ENCODE results near the gene LIPC. TPM values are rescaled to one million over a fixed set of nuclear protein-coding genes. Genes with fewer than 3 reads are reported as not detected.

LIPC gene
- total RNA-seq, 4 donors from 2014 or later: 0.47 TPM; not detected in 3

- TF ChIP-seq POLR2A (IDR thresholded peaks at IDR 0.05) (no peak), CTCF (IDR thresholded peaks at IDR 0.05 in 4 of 5, conservative IDR thresholded peaks at IDR 0.05 in 1 of 5) (no peak)
- DNase-seq: no peak
- intact Hi-C loops (cut with DNase I; ENCODE audit: low total_unique reads): no loop called here
- Histone ChIP-seq H3K36me3 (no peaks in the 10 kb centered on the region), H3K4me3 (no peak overlapping the region), H3K27me3 (no peaks in the 10 kb centered on the region), H3K9me3 (no peaks in the 10 kb centered on the region), H3K4me1 (no peaks in the 10 kb centered on the region), H3K27ac (no peak overlapping the region)
- ATAC-seq: no peak
- in situ Hi-C loops (cut with MboI; ENCODE audit: low sequenced_read_pairs in 4 of 4): no loop called here
Observed at GRCh38 chr15:58562135-58562534, 130.3 kb downstream of the LIPC start.

DNA sequence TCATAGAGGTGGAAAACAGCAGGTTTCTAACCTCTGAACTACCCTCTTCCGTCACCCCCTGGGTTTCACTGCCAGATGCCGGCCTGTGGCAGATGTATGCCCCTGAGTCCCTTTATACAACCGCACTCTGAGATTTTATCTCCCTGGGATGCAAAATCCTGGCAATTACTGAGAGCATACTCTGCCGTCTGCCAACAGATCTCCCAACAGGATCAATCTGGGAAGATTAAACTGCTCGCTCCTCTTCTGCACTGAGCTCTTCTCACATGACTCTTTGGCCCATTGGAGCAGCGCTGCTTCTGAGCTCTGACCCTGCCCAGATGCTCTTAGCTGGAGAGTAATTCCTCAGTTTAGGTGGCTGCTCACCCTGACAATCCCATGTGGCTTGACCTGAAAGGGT lies 133.2 kb downstream of the LIPC start:
- H3K36me3 ChIP-seq: no peaks in the 10 kb centered on the region
- H3K27ac ChIP-seq: no peak overlapping the region
- no peaks in the 10 kb centered on the region for H3K27me3 ChIP-seq
- intact Hi-C loops (cut with DNase I; ENCODE audit: low total_unique reads): no loop called here
- H3K9me3 ChIP-seq: no peaks in the 10 kb centered on the region
- peaks cover 0 to 3% of the 10 kb centered on the region in 2 donors for H3K4me1 ChIP-seq
- no peak overlapping the region for H3K4me3 ChIP-seq
- TF ChIP-seq CTCF (IDR thresholded peaks at IDR 0.05 in 4 of 5, conservative IDR thresholded peaks at IDR 0.05 in 1 of 5) (no peak), POLR2A (IDR thresholded peaks at IDR 0.05) (no peak)
- ATAC-seq: no peak
- no peak for DNase-seq
- in situ Hi-C loops (cut with MboI; ENCODE audit: low sequenced_read_pairs in 4 of 4): no loop called here

GRCh38 chr15:58565619-58566018 lies 133.8 kb downstream of the LIPC start:
- Histone ChIP-seq H3K36me3 (no peaks in the 10 kb centered on the region), H3K27me3 (no peaks in the 10 kb centered on the region), H3K4me3 (no peak overlapping the region), H3K27ac (no peak overlapping the region), H3K9me3 (no peaks in the 10 kb centered on the region), H3K4me1 (peaks cover 0 to 3% of the 10 kb centered on the region in 2 donors)
- no peak for ATAC-seq
- in situ Hi-C loops (cut with MboI; ENCODE audit: low sequenced_read_pairs in 4 of 4): no loop called here
- no peak for TF ChIP-seq CTCF (IDR thresholded peaks at IDR 0.05 in 4 of 5, conservative IDR thresholded peaks at IDR 0.05 in 1 of 5)
- no peak for TF ChIP-seq POLR2A (IDR thresholded peaks at IDR 0.05)
- intact Hi-C loops (cut with DNase I; ENCODE audit: low total_unique reads): no loop called here
- no peak for DNase-seq

GRCh38 chr15:58566029-58566428 lies 134.2 kb downstream of the LIPC start:
- DNase-seq (no peak), ATAC-seq (no peak)
- Histone ChIP-seq H3K9me3 (no peaks in the 10 kb centered on the region), H3K36me3 (no peaks in the 10 kb centered on the region), H3K4me1 (peaks cover 0 to 3% of the 10 kb centered on the region in 2 donors), H3K4me3 (no peak overlapping the region), H3K27ac (no peak overlapping the region), H3K27me3 (no peaks in the 10 kb centered on the region)
- in situ Hi-C loops (cut with MboI; ENCODE audit: low sequenced_read_pairs in 4 of 4): no loop called here
- intact Hi-C loops (cut with DNase I; ENCODE audit: low total_unique reads): no loop called here
- TF ChIP-seq CTCF (IDR thresholded peaks at IDR 0.05 in 4 of 5, conservative IDR thresholded peaks at IDR 0.05 in 1 of 5) (no peak), POLR2A (IDR thresholded peaks at IDR 0.05) (no peak)

- in situ Hi-C loops (cut with MboI; ENCODE audit: low sequenced_read_pairs in 4 of 4) (no loop called here), intact Hi-C loops (cut with DNase I; ENCODE audit: low total_unique reads) (no loop called here)
- no peaks in the 10 kb centered on the region for H3K36me3 ChIP-seq
- ATAC-seq: no peak
- no peak for DNase-seq
- H3K27me3 ChIP-seq: no peaks in the 10 kb centered on the region
- no peak overlapping the region for H3K4me3 ChIP-seq
- TF ChIP-seq POLR2A (IDR thresholded peaks at IDR 0.05) (no peak), CTCF (IDR thresholded peaks at IDR 0.05 in 4 of 5, conservative IDR thresholded peaks at IDR 0.05 in 1 of 5) (no peak)
- no peak overlapping the region for H3K27ac ChIP-seq
- H3K4me1 ChIP-seq: peaks cover 0 to 3% of the 10 kb centered on the region in 2 donors
- H3K9me3 ChIP-seq: no peaks in the 10 kb centered on the region
Observed at GRCh38 chr15:58568157-58568571, 136.4 kb downstream of the LIPC start.
